CD14-positive monocyte (primary cell): Measurements from ENCODE around the gene PPP1R9B. TPM values are rescaled to one million over a fixed set of nuclear protein-coding genes. Genes with fewer than 3 reads are reported as not detected.
A peak's percentile ranks its signal among the peaks of the same experiment; 100 is the strongest.

ENCODE experiments used
- DNase-seq, 3 donors: peaks; one replicate each; pipeline ENCODE4 v3.0.0-alpha.2; 2011 to 2022
- H2AFZ ChIP-seq: 2 replicates; pipeline ENCODE4 v1.6.0; 2012; ENCODE audit warnings: mild to moderate bottlenecking, low read depth, low read length, inconsistent platforms; ENCODE audit not compliant: insufficient read depth, poor library complexity, severe bottlenecking
- H3K27ac ChIP-seq, 2 donors: 1 replicate in 1 of 2; 2 replicates in 1 of 2; pipeline ENCODE4 v1.5.1; 2012 to 2013; ENCODE audit warnings: low read length in 2 of 2, control low read depth in 1 of 2, inconsistent platforms in 1 of 2, low read depth in 1 of 2, mild to moderate bottlenecking in 1 of 2
- H3K27me3 ChIP-seq, 2 donors: one replicate each; pipeline versions ENCODE4 v1.6.0 to v1.6.1; 2011 to 2013; ENCODE audit warnings: low read length in 2 of 2; ENCODE audit not compliant: control insufficient read depth in 2 of 2, insufficient read depth in 2 of 2
- H3K36me3 ChIP-seq, 2 donors: replicated peaks in 1 of 2; 1 replicate in 1 of 2; 2 replicates in 1 of 2; pipeline versions ENCODE4 v1.5.1 to v1.6.1; 2012 to 2013; ENCODE audit warnings: low read length in 2 of 2, control low read depth in 1 of 2, inconsistent platforms in 1 of 2, mild to moderate bottlenecking in 1 of 2; ENCODE audit not compliant: insufficient read depth in 2 of 2, control insufficient read depth in 1 of 2
- H3K4me1 ChIP-seq, 2 donors: 1 replicate in 1 of 2; 2 replicates in 1 of 2; pipeline versions ENCODE4 v1.5.1 to v1.6.1; 2012 to 2013; ENCODE audit warnings: low read length in 2 of 2, control low read depth in 1 of 2, inconsistent platforms in 1 of 2, mild to moderate bottlenecking in 1 of 2, moderate library complexity in 1 of 2; ENCODE audit not compliant: insufficient read depth in 2 of 2, control insufficient read depth in 1 of 2
- H3K4me2 ChIP-seq: replicated peaks from 2 replicates; pipeline ENCODE3; 2012; ENCODE audit warnings: low read length, moderate library complexity, mild to moderate bottlenecking; ENCODE audit not compliant: poor library complexity, severe bottlenecking; ENCODE audit errors: extremely low read depth
- H3K4me3 ChIP-seq, 3 experiments: fragments of 200-600 bp in 1 of 3; sonication (generic) in 1 of 3; replicated peaks in 1 of 3; 1 replicate in 2 of 3; 2 replicates in 1 of 3; pipeline ENCODE4 v1.5.1; 2011 to 2013; ENCODE audit warnings: low read length in 3 of 3, mild to moderate bottlenecking in 3 of 3, control low read depth in 2 of 3, low read depth in 2 of 3, inconsistent platforms in 1 of 3, moderate library complexity in 1 of 3
- H3K79me2 ChIP-seq: 2 replicates; pipeline ENCODE4 v1.6.0; 2012; ENCODE audit warnings: mild to moderate bottlenecking, control low read depth, inconsistent platforms, low read length, moderate library complexity; ENCODE audit not compliant: insufficient read depth
- H3K9ac ChIP-seq: 2 replicates; pipeline ENCODE4 v1.6.0; 2017; ENCODE audit warnings: low read length, mild to moderate bottlenecking; ENCODE audit not compliant: insufficient read depth, poor library complexity, severe bottlenecking
- H3K9me3 ChIP-seq, 2 donors: replicated peaks in 1 of 2; 1 replicate in 1 of 2; 2 replicates in 1 of 2; pipeline versions ENCODE4 v1.5.1 to v1.6.1; 2012 to 2013; ENCODE audit warnings: low read length in 2 of 2, control low read depth in 1 of 2; ENCODE audit not compliant: control insufficient read depth in 1 of 2, insufficient read depth in 1 of 2
- H4K20me1 ChIP-seq: 2 replicates; pipeline ENCODE4 v1.6.0; 2012; ENCODE audit warnings: mild to moderate bottlenecking, low read length, control low read depth, moderate library complexity; ENCODE audit not compliant: insufficient read depth
- H3K27ac Mint-ChIP-seq, 7 donors: one replicate each; pipeline ENCODE4 v1.8.0; 2020; ENCODE audit warnings: mild to moderate bottlenecking in 7 of 7, mixed read lengths in 7 of 7, moderate library complexity in 6 of 7, inconsistent platforms in 2 of 7
- H3K27me3 Mint-ChIP-seq, 3 donors: one replicate each; pipeline ENCODE4 v1.8.0; 2021 to 2022; ENCODE audit warnings: low read depth in 3 of 3, mild to moderate bottlenecking in 3 of 3, mixed read lengths in 3 of 3, moderate library complexity in 3 of 3, inconsistent platforms in 1 of 3
- H3K36me3 Mint-ChIP-seq, 2 donors: one replicate each; pipeline ENCODE4 v1.8.0; 2020; ENCODE audit warnings: mixed read lengths in 2 of 2, inconsistent platforms in 1 of 2, mild to moderate bottlenecking in 1 of 2
- H3K4me1 Mint-ChIP-seq: one replicate; pipeline ENCODE4 v1.8.0; 2020; ENCODE audit warnings: mild to moderate bottlenecking, mixed read lengths
- H3K4me3 Mint-ChIP-seq, 2 donors: one replicate each; pipeline ENCODE4 v1.8.0; 2020; ENCODE audit warnings: mild to moderate bottlenecking in 2 of 2, mixed read lengths in 2 of 2, moderate library complexity in 1 of 2
- H3K9me3 Mint-ChIP-seq, 7 donors: one replicate each; pipeline ENCODE4 v1.8.0; 2020 to 2022; ENCODE audit warnings: mixed read lengths in 7 of 7, mild to moderate bottlenecking in 6 of 7, moderate library complexity in 6 of 7, inconsistent platforms in 2 of 7
- WGBS: methylation state at CpG from one replicate; pipeline ENCODE4 v1.1.5; 2013; ENCODE audit warnings: missing lambda C conversion rate; ENCODE audit not compliant: insufficient coverage; 5-methylcytosine and 5-hydroxymethylcytosine counted together
- intact Hi-C, 2 donors: fragments of 100-400 bp; cut with micrococcal nuclease; formaldehyde crosslinking; loops; one replicate each; pipeline versions ENCODE4 v1.15.0 to v1.15.1; 2023
- polyA plus RNA-seq, 3 donors: library from polyadenylated mRNA; depleted of rRNA in 1 of 3; unstranded in 2 of 3; stranded (reverse) in 1 of 3; fragments of 300-500 nt in 2 of 3; fragments of >200 nt in 1 of 3; fragmentation: Illumina TruSeq in 2 of 3; gene quantifications; 1 replicate in 2 of 3; 2 replicates in 1 of 3; pipeline ENCODE4 v1.2.3, GENCODE V29; 2012 to 2021
- TF ChIP-seq, protein P1 (sequence below): fragments of 200-600 bp; IDR thresholded peaks from one replicate; pipeline ENCODE4 v1.8.0; 2022; ENCODE audit warnings: antibody characterized with exemption, mild to moderate bottlenecking

Gene PPP1R9B
- polyA plus RNA-seq, 3 donors = 0.61 to 86.9 (median 1.3) TPM

DNA sequence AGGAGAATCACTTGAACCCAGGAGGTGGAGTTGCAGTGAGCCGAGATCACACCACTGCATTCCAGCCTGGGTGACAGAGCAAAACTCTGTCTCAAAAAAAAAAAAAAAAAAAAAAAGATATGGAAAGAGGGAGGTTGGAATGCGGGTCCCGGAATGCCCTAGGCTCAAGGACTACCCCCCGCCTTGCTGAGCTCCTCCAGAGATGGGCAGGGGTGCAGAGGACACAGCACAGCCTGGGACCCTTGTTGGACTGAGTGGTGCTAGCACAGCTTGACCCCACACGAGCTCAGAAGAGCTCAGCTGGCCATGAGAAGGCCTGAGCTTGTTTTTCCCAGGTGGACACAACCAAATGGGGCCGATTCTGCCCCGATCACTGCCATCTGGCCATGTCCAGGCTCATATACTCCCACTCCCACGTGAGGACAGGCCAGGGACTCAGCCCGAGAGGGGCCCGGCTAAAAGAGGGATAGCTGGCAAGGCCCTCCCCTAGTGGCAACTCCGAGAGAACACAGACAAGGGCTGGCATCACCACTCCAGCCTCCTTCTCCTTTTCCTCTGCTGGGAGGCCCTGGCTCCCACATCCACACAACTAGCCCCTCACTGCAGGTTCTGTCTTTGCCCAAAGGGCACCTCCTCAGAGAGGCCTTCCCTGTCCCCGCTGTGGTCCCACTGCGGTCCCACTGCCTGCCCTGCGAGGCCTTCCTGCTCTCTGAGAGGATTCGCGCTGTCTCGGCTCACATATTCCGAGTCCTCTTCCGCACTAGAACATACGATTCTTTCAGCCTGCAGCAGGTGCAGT, 26.3 kb upstream of the PPP1R9B start:
- Histone ChIP-seq H3K4me1 (peaks cover 8 to 16% of the 10 kb centered on the region in 2 donors), H3K9ac (no peak overlapping the region), H3K79me2 (no peaks in the 10 kb centered on the region), H3K9me3 (no peaks in the 10 kb centered on the region), H2AFZ (no peak overlapping the region), H3K4me3 (no peak overlapping the region), H3K4me2 (no peak overlapping the region), H3K27ac (no peak overlapping the region), H4K20me1 (no peaks in the 10 kb centered on the region), H3K27me3 (no peaks in the 10 kb centered on the region), H3K36me3 (no peaks in the 10 kb centered on the region)
- peaks cover 0 to 2% (median 0%) of the 10 kb centered on the region in 7 donors for H3K9me3 Mint-ChIP-seq
- H3K4me3 Mint-ChIP-seq = no peak overlapping the region
- H3K27ac Mint-ChIP-seq = peak overlapping the region in 1 of 7 donors; percentile 26
- peaks cover 12 to 17% (median 14%) of the 10 kb centered on the region in 3 donors for H3K27me3 Mint-ChIP-seq
- 95% methylated on average over 18 of the region's 20 CpGs for WGBS
- no peak for DNase-seq
- intact Hi-C loops = no loop called here
- TF ChIP-seq, protein P1, sequence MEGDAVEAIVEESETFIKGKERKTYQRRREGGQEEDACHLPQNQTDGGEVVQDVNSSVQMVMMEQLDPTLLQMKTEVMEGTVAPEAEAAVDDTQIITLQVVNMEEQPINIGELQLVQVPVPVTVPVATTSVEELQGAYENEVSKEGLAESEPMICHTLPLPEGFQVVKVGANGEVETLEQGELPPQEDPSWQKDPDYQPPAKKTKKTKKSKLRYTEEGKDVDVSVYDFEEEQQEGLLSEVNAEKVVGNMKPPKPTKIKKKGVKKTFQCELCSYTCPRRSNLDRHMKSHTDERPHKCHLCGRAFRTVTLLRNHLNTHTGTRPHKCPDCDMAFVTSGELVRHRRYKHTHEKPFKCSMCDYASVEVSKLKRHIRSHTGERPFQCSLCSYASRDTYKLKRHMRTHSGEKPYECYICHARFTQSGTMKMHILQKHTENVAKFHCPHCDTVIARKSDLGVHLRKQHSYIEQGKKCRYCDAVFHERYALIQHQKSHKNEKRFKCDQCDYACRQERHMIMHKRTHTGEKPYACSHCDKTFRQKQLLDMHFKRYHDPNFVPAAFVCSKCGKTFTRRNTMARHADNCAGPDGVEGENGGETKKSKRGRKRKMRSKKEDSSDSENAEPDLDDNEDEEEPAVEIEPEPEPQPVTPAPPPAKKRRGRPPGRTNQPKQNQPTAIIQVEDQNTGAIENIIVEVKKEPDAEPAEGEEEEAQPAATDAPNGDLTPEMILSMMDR = no peak
- peaks cover 0 to 2% of the 10 kb centered on the region in 2 donors for H3K36me3 Mint-ChIP-seq
- H3K4me1 Mint-ChIP-seq = peaks cover 15% of the 10 kb centered on the region

DNA sequence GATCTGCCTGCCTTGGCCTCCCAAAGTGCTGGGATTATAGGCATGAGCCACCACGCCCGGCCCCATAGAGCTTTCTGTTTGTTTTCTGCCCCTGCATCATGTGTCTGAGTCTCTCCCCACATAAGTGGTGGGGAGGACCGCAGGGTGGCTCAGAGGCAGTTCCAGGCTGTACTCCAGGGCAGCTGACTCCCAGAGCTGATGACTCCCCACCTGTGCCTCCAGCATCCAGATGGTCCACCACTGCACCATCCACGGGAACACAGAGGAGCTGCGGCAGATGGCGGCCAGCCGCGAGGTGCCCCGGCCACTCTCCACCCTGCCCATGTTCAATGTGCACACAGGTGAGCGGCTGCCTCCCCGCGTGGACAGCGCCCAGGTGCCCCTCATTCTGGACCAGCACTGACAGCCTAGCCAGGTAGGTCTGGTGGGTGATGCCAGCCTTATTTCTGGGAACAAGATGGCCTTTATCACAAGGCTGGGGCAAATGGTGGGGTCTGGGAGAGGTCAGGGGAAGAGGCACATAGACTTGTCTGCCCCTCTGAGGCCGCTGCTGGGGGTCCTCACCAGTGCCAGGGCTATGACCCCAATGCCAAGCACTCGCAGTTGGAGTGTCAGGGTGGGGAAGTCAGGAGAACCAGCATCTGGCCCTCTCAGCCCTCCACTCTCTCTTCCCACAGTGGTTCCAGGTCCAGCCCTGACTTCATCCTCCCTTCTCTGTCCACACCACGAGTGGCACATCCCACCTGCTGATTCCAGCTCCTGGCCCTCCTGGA, 24.7 kb upstream of the PPP1R9B start:
- peaks cover 8 to 9% of the 10 kb centered on the region in 2 donors for H3K4me1 ChIP-seq
- 97% methylated on average over 10 of the region's 16 CpGs for WGBS
- no peak overlapping the region for H3K4me2 ChIP-seq
- intact Hi-C loops = no loop called here
- no peaks in the 10 kb centered on the region for H3K79me2 ChIP-seq
- H4K20me1 ChIP-seq = no peaks in the 10 kb centered on the region
- no peak overlapping the region for H3K4me3 Mint-ChIP-seq
- no peaks in the 10 kb centered on the region for H3K27me3 ChIP-seq
- H3K9me3 Mint-ChIP-seq = peaks cover 0 to 2% (median 0%) of the 10 kb centered on the region in 7 donors
- no peak overlapping the region for H2AFZ ChIP-seq
- no peaks in the 10 kb centered on the region for H3K36me3 ChIP-seq
- peaks cover 0 to 2% of the 10 kb centered on the region in 2 donors for H3K36me3 Mint-ChIP-seq
- H3K9ac ChIP-seq = no peak overlapping the region
- no peak overlapping the region for H3K4me3 ChIP-seq
- TF ChIP-seq, protein P1 = no peak
- peaks cover 12% of the 10 kb centered on the region for H3K4me1 Mint-ChIP-seq
- no peak overlapping the region for H3K27ac Mint-ChIP-seq
- DNase-seq = no peak
- no peaks in the 10 kb centered on the region for H3K9me3 ChIP-seq
- peaks cover 7 to 15% (median 13%) of the 10 kb centered on the region in 3 donors for H3K27me3 Mint-ChIP-seq
- H3K27ac ChIP-seq = no peak overlapping the region
